GM12891 (cell line): ENCODE measurements around the gene CHP1.

ENCODE experiments used
- POLR2A ChIP-seq: IDR thresholded peaks from 2 replicates; pipeline ENCODE4 v1.6.1; 2011; ENCODE audit warnings: low read depth, low read length, control low read depth
- POLR2AphosphoS5 ChIP-seq: IDR thresholded peaks from 2 replicates; pipeline ENCODE4 v1.6.1; 2011; ENCODE audit warnings: low read depth, low read length, control low read depth

GRCh38 chr15:41284427-41285177, 53.5 kb downstream of the CHP1 start:
- TF ChIP-seq POLR2AphosphoS5 = no peak
- TF ChIP-seq POLR2A = no peak
